ENCODE measurements around the gene CELF4. TPM values are rescaled to one million over a fixed set of nuclear protein-coding genes. Genes with fewer than 3 reads are reported as not detected.

The CELF4 gene
- total RNA-seq, 1 donor from 2014 or later, result 0.44 TPM

DNA sequence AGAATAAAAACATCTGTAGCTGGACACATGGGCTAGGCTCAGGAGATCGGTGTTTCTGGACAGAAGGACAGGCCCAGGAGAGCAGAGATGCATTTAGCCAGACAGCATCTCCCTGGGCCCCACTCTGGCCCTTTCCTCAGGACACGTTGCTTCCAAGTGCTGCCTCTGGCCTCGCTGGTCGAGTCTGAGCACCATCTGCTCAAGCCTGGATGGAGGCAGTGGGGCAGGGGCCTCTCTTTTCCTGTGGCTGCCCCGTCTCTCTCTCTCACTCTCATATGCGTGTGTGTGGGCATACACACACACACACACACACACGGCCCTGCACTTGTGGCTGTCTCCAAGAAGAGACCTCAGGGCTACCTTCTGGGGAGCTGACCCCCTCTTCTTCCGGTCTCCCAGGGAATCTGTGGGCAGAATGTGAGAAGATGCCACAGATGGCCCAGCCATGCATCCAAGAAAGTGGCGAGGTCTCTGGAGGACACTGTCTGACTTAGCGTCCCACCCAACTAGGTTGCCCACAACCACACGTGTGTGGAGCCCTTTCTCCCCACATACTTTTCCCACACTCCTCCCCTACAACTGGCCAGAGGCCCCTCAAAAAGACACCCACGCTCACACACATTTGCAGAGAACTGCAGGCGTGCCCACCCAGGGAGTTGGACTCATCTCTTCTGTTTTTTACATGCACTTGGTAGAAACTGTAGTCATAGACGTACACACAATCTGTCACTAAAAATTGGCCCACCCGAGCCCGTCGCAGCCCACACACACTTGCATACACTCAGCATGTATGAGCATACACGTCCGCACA is 19.9 kb downstream of the CELF4 start:
- no peaks in the 10 kb centered on the region for H3K36me3 Mint-ChIP-seq (ENCODE audit: low read depth, unreplicated experiment)
- no peaks in the 10 kb centered on the region for H3K27me3 Mint-ChIP-seq (ENCODE audit: unreplicated experiment)
- TF ChIP-seq, protein P1, sequence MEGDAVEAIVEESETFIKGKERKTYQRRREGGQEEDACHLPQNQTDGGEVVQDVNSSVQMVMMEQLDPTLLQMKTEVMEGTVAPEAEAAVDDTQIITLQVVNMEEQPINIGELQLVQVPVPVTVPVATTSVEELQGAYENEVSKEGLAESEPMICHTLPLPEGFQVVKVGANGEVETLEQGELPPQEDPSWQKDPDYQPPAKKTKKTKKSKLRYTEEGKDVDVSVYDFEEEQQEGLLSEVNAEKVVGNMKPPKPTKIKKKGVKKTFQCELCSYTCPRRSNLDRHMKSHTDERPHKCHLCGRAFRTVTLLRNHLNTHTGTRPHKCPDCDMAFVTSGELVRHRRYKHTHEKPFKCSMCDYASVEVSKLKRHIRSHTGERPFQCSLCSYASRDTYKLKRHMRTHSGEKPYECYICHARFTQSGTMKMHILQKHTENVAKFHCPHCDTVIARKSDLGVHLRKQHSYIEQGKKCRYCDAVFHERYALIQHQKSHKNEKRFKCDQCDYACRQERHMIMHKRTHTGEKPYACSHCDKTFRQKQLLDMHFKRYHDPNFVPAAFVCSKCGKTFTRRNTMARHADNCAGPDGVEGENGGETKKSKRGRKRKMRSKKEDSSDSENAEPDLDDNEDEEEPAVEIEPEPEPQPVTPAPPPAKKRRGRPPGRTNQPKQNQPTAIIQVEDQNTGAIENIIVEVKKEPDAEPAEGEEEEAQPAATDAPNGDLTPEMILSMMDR (IDR thresholded peaks at IDR 0.05; ENCODE audit: unreplicated experiment), result no peak
- no peak overlapping the region for H3K27ac Mint-ChIP-seq (ENCODE audit: unreplicated experiment)
- H3K9me3 Mint-ChIP-seq (ENCODE audit: unreplicated experiment), result no peaks in the 10 kb centered on the region
- no peak overlapping the region for H3K4me3 Mint-ChIP-seq (ENCODE audit: unreplicated experiment)
- DNase-seq (ENCODE audit: low spot score), result no peak
- H3K4me1 Mint-ChIP-seq (ENCODE audit: unreplicated experiment), result peaks cover 16% of the 10 kb centered on the region

DNA sequence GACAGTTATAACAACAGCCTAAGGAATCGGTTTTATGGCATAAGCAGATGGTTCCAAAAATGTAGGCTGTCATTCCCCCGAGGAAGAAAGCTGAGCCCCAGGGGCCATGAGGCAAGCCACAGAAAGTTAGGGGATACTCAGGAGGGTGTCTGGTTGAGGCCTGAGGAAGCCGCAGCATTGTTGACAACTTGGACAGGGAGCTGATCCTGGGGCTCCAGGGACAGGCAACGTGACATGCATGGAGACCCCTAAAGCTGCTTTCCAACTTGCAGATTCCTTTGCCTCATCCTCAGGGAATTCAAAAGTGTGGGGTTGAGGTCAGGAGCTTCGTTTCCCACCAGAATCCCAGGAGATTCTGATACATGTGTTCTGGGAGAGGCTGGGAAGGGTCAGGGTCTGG is 20.9 kb downstream of the CELF4 start:
- no peak for DNase-seq (ENCODE audit: low spot score)
- TF ChIP-seq, protein P1 (IDR thresholded peaks at IDR 0.05; ENCODE audit: unreplicated experiment), result no peak
- Mint-ChIP-seq H3K4me1 (ENCODE audit: unreplicated experiment) (peaks cover 16% of the 10 kb centered on the region), H3K27me3 (ENCODE audit: unreplicated experiment) (peaks cover 2% of the 10 kb centered on the region), H3K27ac (ENCODE audit: unreplicated experiment) (no peak overlapping the region), H3K9me3 (ENCODE audit: unreplicated experiment) (no peaks in the 10 kb centered on the region), H3K4me3 (ENCODE audit: unreplicated experiment) (no peak overlapping the region), H3K36me3 (ENCODE audit: low read depth, unreplicated experiment) (no peaks in the 10 kb centered on the region)

DNA sequence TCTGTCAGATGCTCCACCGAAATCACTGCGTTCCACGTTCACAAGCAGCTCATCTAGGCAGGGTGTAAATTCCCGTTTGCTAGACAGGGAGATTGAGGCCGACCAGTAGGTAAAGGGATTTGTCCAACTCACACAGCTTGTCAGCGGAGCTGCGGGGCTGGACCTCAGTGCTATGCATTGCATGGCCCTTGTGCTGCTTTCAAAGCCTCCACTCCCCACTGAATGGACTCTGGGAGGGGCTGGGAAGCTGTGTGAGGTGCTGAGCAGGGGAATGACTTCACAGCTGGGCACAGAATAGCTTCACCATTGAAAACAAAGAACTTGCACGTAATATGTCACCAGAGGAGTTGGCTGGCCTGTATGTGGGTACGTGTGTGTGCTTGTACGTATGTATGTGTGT is 21.4 kb downstream of the CELF4 start:
- Mint-ChIP-seq H3K9me3 (ENCODE audit: unreplicated experiment) (no peaks in the 10 kb centered on the region), H3K4me3 (ENCODE audit: unreplicated experiment) (no peak overlapping the region), H3K27me3 (ENCODE audit: unreplicated experiment) (peaks cover 3% of the 10 kb centered on the region), H3K27ac (ENCODE audit: unreplicated experiment) (no peak overlapping the region), H3K36me3 (ENCODE audit: low read depth, unreplicated experiment) (no peaks in the 10 kb centered on the region), H3K4me1 (ENCODE audit: unreplicated experiment) (peaks cover 16% of the 10 kb centered on the region)
- no peak for DNase-seq (ENCODE audit: low spot score)
- TF ChIP-seq, protein P1 (IDR thresholded peaks at IDR 0.05; ENCODE audit: unreplicated experiment), result no peak

DNA sequence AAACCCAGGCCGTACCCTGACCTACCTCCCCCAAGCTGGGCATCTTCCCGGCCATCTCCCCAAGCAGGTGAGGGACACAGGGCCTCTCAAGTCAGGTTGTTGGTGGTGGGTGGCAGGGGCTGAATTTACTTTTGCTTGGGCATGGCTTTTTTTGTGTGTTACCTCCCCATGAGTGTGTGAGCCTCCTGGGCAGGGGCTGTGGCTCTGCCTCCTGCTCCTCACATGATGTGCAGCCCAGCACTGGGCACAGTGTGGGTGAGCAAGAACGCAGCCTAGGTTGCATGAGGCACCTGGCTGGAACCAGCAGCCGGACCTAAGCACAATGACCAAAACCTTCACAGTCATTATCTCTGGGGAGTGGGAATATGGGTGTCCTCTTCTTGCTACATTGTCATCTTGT is 22.3 kb downstream of the CELF4 start:
- TF ChIP-seq, protein P1 (IDR thresholded peaks at IDR 0.05; ENCODE audit: unreplicated experiment), result no peak
- H3K4me1 Mint-ChIP-seq (ENCODE audit: unreplicated experiment), result peaks cover 16% of the 10 kb centered on the region
- no peaks in the 10 kb centered on the region for H3K36me3 Mint-ChIP-seq (ENCODE audit: low read depth, unreplicated experiment)
- H3K27me3 Mint-ChIP-seq (ENCODE audit: unreplicated experiment), result peaks cover 6% of the 10 kb centered on the region
- no peak overlapping the region for H3K4me3 Mint-ChIP-seq (ENCODE audit: unreplicated experiment)
- H3K9me3 Mint-ChIP-seq (ENCODE audit: unreplicated experiment), result no peaks in the 10 kb centered on the region
- DNase-seq (ENCODE audit: low spot score), result no peak
- no peak overlapping the region for H3K27ac Mint-ChIP-seq (ENCODE audit: unreplicated experiment)

DNA sequence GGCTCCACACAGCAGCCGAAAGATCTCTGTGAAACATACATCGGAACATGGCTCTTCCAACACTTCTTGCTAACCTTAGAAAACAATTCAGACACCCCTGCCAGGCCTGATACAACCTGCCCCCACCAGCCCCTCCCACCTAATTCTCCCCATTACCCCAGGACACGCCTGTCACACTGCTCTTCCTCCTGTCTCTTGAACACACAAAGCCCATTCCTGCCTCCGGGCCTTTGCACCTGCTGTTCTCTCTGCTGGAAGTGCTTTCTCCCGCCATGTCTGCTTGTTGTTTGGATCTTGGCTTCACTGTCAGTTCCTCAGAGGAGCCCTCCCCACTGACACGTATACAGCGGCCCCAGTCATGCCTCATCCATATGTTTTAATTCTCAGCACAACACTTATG is 24.1 kb downstream of the CELF4 start:
- Mint-ChIP-seq H3K4me3 (ENCODE audit: unreplicated experiment) (no peak overlapping the region), H3K36me3 (ENCODE audit: low read depth, unreplicated experiment) (no peaks in the 10 kb centered on the region), H3K27me3 (ENCODE audit: unreplicated experiment) (peaks cover 11% of the 10 kb centered on the region), H3K27ac (ENCODE audit: unreplicated experiment) (no peak overlapping the region), H3K4me1 (ENCODE audit: unreplicated experiment) (peaks cover 8% of the 10 kb centered on the region), H3K9me3 (ENCODE audit: unreplicated experiment) (no peaks in the 10 kb centered on the region)
- DNase-seq (ENCODE audit: low spot score), result no peak
- TF ChIP-seq, protein P1 (IDR thresholded peaks at IDR 0.05; ENCODE audit: unreplicated experiment), result no peak

All from endothelial cell (in vitro differentiated cells).